ENCODE results near the gene ANXA8. TPM values are rescaled to one million over a fixed set of nuclear protein-coding genes. Genes with fewer than 3 reads are reported as not detected.

Gene ANXA8
- total and polyA plus RNA-seq, 2 experiments from 2014 or later: not detected

GRCh38 chr10:47419421-47419820 is 64.5 kb downstream of the ANXA8 start (continued):
- TF ChIP-seq, protein P1, sequence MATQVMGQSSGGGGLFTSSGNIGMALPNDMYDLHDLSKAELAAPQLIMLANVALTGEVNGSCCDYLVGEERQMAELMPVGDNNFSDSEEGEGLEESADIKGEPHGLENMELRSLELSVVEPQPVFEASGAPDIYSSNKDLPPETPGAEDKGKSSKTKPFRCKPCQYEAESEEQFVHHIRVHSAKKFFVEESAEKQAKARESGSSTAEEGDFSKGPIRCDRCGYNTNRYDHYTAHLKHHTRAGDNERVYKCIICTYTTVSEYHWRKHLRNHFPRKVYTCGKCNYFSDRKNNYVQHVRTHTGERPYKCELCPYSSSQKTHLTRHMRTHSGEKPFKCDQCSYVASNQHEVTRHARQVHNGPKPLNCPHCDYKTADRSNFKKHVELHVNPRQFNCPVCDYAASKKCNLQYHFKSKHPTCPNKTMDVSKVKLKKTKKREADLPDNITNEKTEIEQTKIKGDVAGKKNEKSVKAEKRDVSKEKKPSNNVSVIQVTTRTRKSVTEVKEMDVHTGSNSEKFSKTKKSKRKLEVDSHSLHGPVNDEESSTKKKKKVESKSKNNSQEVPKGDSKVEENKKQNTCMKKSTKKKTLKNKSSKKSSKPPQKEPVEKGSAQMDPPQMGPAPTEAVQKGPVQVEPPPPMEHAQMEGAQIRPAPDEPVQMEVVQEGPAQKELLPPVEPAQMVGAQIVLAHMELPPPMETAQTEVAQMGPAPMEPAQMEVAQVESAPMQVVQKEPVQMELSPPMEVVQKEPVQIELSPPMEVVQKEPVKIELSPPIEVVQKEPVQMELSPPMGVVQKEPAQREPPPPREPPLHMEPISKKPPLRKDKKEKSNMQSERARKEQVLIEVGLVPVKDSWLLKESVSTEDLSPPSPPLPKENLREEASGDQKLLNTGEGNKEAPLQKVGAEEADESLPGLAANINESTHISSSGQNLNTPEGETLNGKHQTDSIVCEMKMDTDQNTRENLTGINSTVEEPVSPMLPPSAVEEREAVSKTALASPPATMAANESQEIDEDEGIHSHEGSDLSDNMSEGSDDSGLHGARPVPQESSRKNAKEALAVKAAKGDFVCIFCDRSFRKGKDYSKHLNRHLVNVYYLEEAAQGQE (IDR thresholded peaks at IDR 0.05; ENCODE audit: unreplicated experiment): no peak
- TF ChIP-seq EZH2 (IDR thresholded peaks at IDR 0.05; ENCODE audit: low read depth, unreplicated experiment) (no peak), POLR2AphosphoS5 (IDR thresholded peaks at IDR 0.05; ENCODE audit: low read depth) (no peak), NANOG (IDR thresholded peaks at IDR 0.05; ENCODE audit: borderline replicate concordance) (no peak), ZNF114 (CRISPR knock-in tag; IDR thresholded peaks at IDR 0.05) (no peak)
- TF ChIP-seq, protein P2, sequence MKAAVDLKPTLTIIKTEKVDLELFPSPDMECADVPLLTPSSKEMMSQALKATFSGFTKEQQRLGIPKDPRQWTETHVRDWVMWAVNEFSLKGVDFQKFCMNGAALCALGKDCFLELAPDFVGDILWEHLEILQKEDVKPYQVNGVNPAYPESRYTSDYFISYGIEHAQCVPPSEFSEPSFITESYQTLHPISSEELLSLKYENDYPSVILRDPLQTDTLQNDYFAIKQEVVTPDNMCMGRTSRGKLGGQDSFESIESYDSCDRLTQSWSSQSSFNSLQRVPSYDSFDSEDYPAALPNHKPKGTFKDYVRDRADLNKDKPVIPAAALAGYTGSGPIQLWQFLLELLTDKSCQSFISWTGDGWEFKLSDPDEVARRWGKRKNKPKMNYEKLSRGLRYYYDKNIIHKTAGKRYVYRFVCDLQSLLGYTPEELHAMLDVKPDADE (IDR thresholded peaks at IDR 0.05): no peak

DNA sequence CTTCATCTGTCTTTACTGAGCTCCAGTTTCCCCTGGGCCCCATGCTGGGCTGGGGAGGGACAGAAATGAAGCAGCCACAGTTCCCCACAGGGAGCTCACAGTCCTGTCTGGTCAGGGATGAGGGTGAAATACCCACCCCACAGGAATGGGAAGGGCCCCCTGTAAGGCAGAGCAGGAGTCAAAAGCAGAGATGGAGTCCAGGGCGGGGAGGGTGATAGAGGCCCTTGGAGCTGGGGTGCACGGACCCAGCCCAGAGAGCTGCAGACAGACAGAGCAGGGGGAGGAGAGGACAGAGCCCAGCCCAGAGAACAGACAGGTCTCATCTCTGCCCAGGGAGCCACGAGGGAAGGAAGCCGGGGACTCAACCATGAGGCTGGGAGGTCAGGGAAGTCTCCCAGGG is 64.9 kb downstream of the ANXA8 start:
- Histone ChIP-seq H3K4me1 (ENCODE audit: insufficient read depth) (no peaks in the 10 kb centered on the region; the same call in 1 of the 2 replicates), H3K4me2 (no peak overlapping the region), H3K36me3 (ENCODE audit: insufficient read depth) (no peaks in the 10 kb centered on the region), H4K20me1 (replicated peaks; ENCODE audit: insufficient read depth) (no peaks in the 10 kb centered on the region), H3K79me2 (replicated peaks; ENCODE audit: insufficient read depth) (no peaks in the 10 kb centered on the region), H3K9me2 (ENCODE audit: insufficient read depth) (0 out of 2 replicates have a peak, but pooled peaks cover 2% of the 10 kb centered on the region), H3K4me3 (no peak overlapping the region), H3F3A (replicated peaks; ENCODE audit: low read depth) (no peaks in the 10 kb centered on the region), H3K27me3 (ENCODE audit: insufficient read depth) (no peaks in the 10 kb centered on the region), H3K27ac (ENCODE audit: low read depth) (no peak overlapping the region), H2AFZ (no peak overlapping the region)
- Mint-ChIP-seq H3K27me3 (ENCODE audit: insufficient read depth, low read depth, poor library complexity) (peaks cover 6% of the 10 kb centered on the region), H3K27ac (no peak overlapping the region; the same call in 1 of the 2 replicates), H3K4me3 (no peak overlapping the region), H3K36me3 (ENCODE audit: low read depth) (no peaks in the 10 kb centered on the region), H3K9me3 (no peaks in the 10 kb centered on the region), H3K4me1 (peaks cover 13% of the 10 kb centered on the region)
- TF ChIP-seq EZH2phosphoT487 (IDR thresholded peaks at IDR 0.05; ENCODE audit: unreplicated experiment) (no peak), CREB1 (CRISPR knock-in tag; IDR thresholded peaks at IDR 0.05; ENCODE audit: low read depth) (no peak), ZNF114 (CRISPR knock-in tag; IDR thresholded peaks at IDR 0.05) (no peak), POLR2AphosphoS5 (IDR thresholded peaks at IDR 0.05; ENCODE audit: low read depth) (no peak)
- ATAC-seq (no peak), DNase-seq (ENCODE audit: low spot score) (no peak)

DNA sequence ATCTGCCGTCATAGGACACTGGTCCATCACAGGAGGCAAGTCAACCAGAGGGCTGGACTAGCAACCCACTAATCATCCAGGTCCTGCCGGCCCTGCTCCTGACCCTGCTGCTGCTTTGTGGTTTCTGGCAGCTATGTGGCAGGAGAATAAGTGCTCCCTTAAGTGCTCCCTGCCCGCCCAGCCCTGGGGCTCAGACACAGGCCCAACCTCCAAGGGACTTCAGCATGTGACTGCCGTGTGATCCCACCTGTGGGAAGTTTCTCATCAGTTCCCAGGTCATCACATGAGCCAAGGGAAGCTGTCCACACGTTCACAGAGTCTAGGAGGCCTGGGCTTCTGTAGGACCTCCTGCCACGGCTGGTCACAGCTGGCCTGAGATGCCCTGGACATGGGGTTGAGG is 65.6 kb downstream of the ANXA8 start:
- Histone ChIP-seq H3K79me2 (replicated peaks; ENCODE audit: insufficient read depth) (no peaks in the 10 kb centered on the region), H4K20me1 (replicated peaks; ENCODE audit: insufficient read depth) (no peaks in the 10 kb centered on the region), H3K36me3 (ENCODE audit: insufficient read depth) (no peaks in the 10 kb centered on the region), H3K4me3 (no peak overlapping the region), H3K27ac (ENCODE audit: low read depth) (no peak overlapping the region), H2AFZ (no peak overlapping the region), H3K4me1 (ENCODE audit: insufficient read depth) (no peaks in the 10 kb centered on the region; the same call in 1 of the 2 replicates), H3K9me2 (ENCODE audit: insufficient read depth) (0 out of 2 replicates have a peak, but pooled peaks cover 2% of the 10 kb centered on the region), H3F3A (replicated peaks; ENCODE audit: low read depth) (no peaks in the 10 kb centered on the region), H3K4me2 (no peak overlapping the region), H3K27me3 (ENCODE audit: insufficient read depth) (no peaks in the 10 kb centered on the region)
- H3K27me3 Mint-ChIP-seq (ENCODE audit: insufficient read depth, low read depth, poor library complexity): peaks cover 3% of the 10 kb centered on the region
- H3K4me3 Mint-ChIP-seq: no peak overlapping the region
- peaks cover 8% of the 10 kb centered on the region for H3K4me1 Mint-ChIP-seq
- ATAC-seq (no peak), DNase-seq (ENCODE audit: low spot score) (no peak)
- H3K36me3 Mint-ChIP-seq (ENCODE audit: low read depth): no peaks in the 10 kb centered on the region
- H3K27ac Mint-ChIP-seq: no peak overlapping the region
- H3K9me3 Mint-ChIP-seq: no peaks in the 10 kb centered on the region
- no peak for TF ChIP-seq EZH2 (IDR thresholded peaks at IDR 0.05; ENCODE audit: low read depth, unreplicated experiment)
- TF ChIP-seq, protein P3, sequence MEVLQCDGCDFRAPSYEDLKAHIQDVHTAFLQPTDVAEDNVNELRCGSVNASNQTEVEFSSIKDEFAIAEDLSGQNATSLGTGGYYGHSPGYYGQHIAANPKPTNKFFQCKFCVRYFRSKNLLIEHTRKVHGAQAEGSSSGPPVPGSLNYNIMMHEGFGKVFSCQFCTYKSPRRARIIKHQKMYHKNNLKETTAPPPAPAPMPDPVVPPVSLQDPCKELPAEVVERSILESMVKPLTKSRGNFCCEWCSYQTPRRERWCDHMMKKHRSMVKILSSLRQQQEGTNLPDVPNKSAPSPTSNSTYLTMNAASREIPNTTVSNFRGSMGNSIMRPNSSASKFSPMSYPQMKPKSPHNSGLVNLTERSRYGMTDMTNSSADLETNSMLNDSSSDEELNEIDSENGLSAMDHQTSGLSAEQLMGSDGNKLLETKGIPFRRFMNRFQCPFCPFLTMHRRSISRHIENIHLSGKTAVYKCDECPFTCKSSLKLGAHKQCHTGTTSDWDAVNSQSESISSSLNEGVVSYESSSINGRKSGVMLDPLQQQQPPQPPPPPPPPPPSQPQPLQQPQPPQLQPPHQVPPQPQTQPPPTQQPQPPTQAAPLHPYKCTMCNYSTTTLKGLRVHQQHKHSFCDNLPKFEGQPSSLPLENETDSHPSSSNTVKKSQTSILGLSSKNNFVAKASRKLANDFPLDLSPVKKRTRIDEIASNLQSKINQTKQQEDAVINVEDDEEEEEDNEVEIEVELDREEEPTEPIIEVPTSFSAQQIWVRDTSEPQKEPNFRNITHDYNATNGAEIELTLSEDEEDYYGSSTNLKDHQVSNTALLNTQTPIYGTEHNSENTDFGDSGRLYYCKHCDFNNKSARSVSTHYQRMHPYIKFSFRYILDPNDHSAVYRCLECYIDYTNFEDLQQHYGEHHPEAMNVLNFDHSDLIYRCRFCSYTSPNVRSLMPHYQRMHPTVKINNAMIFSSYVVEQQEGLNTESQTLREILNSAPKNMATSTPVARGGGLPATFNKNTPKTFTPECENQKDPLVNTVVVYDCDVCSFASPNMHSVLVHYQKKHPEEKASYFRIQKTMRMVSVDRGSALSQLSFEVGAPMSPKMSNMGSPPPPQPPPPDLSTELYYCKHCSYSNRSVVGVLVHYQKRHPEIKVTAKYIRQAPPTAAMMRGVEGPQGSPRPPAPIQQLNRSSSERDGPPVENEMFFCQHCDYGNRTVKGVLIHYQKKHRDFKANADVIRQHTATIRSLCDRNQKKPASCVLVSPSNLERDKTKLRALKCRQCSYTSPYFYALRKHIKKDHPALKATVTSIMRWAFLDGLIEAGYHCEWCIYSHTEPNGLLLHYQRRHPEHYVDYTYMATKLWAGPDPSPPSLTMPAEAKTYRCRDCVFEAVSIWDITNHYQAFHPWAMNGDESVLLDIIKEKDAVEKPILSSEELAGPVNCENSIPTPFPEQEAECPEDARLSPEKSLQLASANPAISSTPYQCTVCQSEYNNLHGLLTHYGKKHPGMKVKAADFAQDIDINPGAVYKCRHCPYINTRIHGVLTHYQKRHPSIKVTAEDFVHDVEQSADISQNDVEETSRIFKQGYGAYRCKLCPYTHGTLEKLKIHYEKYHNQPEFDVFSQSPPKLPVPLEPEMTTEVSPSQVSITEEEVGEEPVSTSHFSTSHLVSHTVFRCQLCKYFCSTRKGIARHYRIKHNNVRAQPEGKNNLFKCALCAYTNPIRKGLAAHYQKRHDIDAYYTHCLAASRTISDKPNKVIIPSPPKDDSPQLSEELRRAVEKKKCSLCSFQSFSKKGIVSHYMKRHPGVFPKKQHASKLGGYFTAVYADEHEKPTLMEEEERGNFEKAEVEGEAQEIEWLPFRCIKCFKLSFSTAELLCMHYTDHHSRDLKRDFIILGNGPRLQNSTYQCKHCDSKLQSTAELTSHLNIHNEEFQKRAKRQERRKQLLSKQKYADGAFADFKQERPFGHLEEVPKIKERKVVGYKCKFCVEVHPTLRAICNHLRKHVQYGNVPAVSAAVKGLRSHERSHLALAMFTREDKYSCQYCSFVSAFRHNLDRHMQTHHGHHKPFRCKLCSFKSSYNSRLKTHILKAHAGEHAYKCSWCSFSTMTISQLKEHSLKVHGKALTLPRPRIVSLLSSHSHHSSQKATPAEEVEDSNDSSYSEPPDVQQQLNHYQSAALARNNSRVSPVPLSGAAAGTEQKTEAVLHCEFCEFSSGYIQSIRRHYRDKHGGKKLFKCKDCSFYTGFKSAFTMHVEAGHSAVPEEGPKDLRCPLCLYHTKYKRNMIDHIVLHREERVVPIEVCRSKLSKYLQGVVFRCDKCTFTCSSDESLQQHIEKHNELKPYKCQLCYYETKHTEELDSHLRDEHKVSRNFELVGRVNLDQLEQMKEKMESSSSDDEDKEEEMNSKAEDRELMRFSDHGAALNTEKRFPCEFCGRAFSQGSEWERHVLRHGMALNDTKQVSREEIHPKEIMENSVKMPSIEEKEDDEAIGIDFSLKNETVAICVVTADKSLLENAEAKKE (CRISPR knock-in tag; IDR thresholded peaks at IDR 0.05): no peak
- no peak for TF ChIP-seq ZNF114 (CRISPR knock-in tag; IDR thresholded peaks at IDR 0.05)
- TF ChIP-seq NANOG (IDR thresholded peaks at IDR 0.05; ENCODE audit: borderline replicate concordance): no peak
